GM19397 (cell line): ENCODE measurements around the gene RAB31.

Experiments used
- ATAC-seq: cut with Tn5 transposase; IDR thresholded peaks from one replicate; pipeline ENCODE4 v1.9.1; 2021; ENCODE audit warnings: mild to moderate bottlenecking, moderate library complexity; ENCODE audit not compliant: unreplicated experiment

RAB31 gene

DNA sequence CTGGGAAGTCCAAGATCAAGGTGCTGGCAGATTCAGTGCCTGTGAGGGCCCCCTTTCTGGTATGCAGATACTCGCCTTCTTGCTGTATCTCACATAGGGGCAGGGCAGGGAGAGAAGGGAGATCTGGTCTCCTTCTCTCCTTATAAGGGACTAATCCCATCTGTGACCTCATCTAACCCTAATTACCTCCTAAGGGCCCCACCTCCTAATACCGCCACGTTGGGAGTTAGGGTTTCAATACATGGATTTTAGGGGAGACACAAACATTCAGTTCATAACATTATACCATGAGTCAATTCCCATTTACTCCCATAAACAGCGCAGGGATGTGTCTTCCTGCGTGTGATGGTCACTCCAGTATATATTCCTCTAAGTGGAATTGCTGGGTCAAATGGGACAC, 103.9 kb downstream of the RAB31 start:
- no peak for ATAC-seq

DNA sequence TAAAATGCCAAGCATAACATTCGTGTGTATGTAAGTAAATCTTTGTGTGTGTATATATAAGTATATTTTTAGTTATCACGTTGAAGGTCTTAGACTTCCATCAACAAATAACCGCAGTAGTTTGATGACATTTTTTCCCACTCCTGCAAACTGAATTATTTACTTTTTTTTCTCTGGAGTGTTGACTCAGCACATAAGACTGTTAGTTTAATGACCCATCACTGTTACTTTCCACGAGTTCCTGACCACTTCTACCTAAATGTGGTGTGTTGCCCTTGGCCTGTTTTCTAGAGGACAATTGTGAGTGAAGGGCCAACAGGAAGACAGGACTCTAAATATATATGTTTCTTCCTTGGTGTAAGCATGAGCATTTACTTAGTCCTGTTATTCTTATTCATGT, 106.3 kb downstream of the RAB31 start:
- no peak for ATAC-seq

DNA sequence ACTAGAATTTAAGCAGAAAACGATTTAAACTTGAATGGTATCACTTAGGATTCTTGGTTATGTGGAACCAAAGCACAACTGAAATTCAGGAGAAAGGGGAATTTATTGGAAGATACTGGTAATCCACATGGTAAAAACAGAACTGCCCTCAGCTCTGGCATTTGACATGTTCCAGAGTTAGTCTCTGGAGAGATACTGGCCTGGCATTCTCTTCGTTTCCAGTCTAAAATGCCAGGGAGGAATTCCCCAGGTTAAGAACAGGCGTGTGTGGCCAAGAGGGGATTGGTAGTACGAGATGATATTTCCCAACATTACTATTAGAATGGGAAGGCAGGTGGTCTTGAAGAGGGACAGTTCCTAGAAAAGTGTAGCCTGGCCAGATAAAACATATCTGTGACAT, 109.2 kb downstream of the RAB31 start:
- no peak for ATAC-seq

DNA sequence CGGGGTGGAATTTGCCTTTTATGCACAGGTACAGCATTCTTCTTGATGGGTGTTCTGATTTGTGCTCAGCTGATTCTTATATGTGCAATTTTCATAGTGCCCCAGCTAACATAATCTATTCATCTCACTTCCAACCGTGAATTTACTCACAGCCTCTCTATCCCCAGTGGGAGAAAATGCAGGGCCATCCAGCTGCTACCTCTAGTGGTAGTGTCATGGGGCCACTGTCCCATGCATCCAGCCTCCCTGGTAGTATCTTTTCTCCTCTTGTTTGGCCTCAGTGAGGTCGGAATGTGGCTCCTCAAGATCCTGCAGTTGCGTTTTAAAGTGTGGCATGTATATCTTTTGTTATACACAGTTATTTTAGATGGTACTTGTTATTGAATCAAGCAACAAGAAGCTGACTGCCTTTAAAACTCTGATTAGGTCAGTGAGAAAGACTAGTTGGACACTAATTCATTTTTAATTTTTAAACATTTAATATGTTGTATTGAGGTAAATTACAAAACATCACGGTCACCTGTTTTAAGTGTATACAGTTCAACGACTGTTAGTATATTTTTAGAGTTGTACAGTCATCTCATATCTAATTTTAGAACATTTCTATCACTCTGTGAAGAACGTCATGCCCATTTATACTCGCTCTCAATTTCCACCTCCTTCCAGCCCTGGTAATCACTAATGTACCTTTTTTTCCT, 109.8 kb downstream of the RAB31 start:
- ATAC-seq, result no peak

DNA sequence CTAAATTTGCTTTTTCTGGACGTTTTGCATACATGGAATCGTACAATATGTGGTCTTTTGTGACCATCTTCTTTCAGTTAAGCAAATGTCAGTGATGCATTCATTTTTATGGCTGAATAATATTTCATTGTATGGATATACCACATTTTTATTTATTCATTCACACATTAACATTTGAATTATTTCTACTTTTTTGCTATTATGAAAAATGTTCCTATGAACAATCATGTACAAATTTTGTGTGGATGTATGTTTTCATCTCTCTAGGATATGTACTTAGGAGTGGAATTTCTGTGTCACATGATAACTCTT, 110.3 kb downstream of the RAB31 start:
- ATAC-seq, result no peak

DNA sequence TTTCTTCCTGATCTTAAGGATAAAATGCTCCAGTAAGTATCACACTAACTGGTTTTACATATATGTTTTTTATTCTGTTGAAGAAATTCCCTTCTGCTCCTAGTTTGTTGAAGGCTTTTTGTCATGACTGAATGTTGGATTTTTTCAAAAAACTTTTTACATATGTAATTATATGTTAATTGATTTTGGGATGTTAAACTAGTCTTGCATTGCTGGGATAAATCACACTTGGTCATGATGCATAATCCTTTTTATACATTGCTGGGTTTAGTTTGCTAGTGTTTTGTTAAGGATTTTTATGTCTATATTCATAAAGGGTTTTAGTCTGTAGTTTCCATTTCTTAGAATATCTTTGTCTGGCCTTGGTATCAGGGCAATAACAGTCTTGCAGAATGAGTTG, 112.0 kb downstream of the RAB31 start:
- no peak for ATAC-seq

DNA sequence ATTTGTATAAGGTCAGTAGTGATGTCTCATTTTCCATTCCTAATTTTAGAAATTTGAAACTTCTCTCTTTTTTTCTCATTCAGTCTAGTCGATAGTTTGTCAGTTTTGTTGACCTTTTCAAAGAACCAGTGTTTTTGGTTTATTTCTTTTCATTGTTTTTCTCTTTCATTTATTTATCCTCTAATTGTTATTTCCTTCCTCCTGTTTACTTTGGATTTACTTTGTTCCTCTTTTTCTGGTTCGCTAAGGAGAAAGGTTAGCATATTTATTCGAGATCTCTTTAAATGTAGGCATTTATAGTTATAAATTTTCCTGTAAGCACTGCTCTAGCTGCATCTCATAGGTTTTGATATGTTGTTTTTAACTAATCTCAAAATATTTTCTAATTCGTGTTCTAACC, 112.6 kb downstream of the RAB31 start:
- no peak for ATAC-seq

DNA sequence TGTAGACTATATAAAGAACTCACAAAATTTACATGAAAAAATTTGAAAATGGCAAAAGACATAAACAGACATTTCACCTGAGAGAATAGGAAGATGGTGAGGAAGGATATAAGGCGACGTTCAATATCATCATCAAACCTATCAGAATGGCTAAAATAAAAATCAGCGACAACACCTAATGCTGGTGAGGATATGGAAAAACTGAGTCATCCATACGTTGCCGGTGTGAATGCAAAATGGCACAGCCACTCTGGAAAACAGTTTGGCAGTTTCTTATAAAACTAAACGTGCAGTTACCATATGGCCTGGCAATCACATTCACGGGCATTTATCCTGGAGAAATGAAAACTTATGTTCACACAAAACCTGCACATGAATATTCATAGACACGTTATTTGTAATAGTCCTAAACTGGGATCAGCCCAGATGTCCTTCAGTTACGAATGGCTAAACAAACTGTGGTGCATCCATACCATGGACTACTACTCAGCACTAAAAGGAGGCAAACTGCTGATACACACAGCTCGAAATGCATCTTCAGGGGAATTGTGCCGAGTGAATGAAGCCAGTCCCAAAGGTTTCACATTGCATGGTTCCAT, 114.6 kb downstream of the RAB31 start:
- no peak for ATAC-seq

DNA sequence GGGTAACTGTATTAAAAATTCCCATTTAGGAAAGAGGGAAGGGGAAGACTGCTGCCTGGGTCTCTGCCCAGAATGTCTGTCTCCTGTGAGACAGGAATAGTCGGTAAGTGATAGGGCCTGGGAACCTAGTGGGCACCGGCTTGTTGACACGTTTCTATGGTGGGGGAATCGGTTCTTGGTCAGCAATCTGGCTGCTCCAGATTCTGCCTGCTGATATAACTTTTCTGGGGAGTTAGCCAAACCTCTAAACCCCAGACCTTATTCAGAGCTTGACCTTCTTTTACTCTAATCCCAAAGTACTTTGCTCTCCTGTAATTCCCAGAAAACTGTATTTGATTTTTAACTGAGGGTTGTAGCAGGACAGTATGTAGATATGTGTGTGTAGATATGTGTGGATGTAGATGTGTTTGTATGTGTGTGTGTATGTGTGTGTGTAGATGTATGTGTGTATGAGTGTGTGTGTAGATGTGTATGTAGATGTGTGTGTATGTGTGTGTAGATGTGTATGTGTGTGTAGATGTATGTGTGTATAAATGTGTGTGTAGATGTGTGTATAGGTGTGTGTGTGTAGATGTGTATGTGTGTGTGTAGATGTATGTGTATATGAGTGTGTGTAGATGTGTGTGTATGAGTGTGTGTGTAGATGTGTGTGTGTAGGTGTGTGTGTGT, 115.8 kb downstream of the RAB31 start:
- no peak for ATAC-seq

DNA sequence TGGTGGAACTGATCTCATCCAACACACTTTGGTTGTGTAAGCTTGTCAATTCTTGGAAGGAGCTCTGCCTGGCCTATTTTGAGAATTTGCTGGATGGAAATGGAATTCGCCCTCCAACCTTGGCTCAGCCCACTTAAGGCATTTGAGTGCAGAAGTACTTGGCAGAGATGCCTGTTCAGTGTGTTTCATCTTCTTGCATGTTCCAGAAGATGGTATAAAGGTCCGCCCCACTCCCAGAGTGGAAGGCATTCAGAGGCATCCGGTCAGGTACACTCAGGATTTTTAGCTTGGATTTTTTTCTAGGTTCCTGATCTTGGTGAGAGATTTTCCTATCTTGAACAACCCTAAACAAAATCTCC, 116.4 kb downstream of the RAB31 start:
- no peak for ATAC-seq

DNA sequence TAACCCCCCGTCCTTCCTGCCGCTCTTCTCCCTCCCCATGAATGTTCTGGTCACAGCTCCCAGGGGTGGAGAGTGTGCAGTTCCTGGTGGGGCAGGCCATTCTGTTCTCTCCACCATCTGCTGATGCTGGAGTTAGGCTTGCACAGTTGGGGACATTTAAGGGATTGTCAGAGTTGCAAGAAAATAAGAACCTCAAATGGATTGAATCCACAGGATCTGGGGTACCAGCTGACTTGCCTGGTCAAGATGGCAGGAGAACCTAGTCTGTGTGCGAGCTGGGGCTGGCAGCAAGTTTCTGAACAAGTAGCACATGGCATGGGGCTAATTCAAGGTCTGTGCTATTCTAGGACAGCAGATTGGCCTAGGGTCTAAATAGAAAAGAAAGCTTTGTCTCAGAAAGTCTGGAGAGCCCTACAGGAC, 116.9 kb downstream of the RAB31 start:
- no peak for ATAC-seq

DNA sequence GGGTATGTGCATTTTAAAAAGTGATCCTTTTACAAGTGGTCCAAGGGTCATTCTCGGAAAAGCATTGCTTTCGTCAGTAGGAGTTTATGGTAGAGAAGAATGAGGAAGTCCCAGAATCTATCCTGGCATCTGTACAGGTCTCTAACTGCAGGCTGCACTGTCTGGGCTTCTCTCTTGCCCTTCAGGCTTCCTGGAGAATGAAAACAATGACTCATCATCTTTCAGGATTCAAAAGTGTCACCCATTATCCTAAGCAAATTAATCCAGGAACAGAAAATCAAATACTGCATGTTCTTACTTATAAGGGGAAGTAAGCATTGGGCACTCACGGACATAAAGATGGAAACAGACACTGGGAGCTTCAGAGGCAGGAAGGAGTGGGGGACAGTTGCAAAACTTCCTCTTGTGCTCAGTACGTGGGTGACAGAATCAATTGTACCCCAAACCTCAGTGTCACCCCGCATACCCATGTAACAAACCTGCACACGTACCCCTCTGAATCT, 117.5 kb downstream of the RAB31 start:
- no peak for ATAC-seq

DNA sequence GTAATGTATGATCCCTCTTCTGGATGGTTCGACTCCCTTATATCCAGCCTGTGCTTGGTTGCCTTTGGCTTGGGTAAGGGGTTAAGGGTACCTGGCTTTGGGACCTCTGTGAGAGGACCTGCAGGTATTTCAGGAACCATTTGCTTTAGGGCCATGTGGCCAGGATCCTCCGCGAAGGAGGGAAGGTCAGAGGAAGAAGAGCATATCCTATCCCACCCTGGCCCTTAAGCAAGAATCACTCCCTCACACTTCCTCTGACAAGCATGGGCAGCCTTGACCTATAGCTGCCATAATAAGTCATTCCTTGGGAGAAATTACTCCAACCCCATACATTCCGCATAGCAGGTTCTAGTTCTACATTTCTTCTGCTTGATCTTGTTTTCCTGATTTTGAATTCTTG, 118.6 kb downstream of the RAB31 start:
- ATAC-seq, result no peak

DNA sequence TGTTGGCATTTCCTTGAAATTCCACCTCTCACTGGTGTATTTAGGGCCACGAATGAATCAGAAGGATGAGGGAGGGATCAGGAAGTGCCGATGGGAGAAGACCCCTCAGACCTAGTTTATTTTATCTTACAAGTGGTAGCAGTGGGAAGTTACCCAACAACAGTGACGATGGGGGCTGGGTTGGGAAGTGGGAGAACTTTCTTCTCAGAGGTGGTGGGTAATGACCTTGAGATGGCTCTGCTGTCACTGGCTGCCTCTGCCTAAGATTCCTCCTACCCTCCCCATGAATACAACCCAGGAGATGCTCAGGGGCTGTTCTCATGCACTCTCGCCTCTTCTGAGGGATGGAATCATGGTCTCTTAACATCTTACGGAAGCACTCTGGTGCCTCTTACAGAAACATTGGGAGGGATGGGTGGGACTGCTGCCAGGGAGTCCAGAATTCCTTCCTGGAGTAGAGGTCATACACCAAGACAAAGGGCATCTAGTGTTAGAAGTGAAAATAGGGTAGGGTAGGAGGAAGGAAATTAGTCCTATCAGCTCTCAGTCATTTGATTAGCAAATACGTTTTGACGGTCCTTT, 119.2 kb downstream of the RAB31 start:
- no peak for ATAC-seq

DNA sequence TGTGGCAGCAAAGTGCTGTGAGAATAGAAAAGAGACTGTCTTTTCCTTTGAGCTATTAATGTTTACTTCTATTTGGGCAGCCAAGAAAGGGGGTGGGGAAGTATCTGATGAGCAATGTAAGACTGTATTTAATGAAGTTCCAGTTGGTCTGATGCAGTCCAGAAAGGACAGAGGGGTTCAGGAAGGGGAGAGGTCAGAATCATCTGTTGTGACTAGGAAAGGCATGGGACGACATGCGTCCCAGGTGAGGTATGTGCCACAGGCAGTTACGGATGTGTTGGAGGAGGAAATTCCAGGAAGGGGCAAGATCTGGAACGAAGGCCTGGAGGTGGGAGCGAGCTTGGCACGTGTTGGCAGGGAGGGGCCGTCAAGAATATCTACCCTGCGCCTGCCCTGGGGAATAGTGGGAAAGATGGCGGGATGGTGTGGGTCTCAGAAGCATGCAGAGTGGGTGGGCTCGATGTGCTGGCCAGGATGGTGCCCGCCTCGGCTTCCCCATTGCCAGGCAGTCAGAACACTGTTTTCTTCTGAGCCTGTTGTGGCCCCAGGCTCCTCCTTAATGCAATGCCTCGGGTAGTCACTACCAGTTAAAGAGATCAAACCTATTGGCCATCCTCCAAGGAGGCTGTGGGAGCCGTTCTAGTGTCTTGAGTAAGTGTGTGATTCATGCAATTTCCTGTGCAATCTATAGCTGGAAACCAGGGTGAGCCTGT, 119.8 kb downstream of the RAB31 start:
- no peak for ATAC-seq

DNA sequence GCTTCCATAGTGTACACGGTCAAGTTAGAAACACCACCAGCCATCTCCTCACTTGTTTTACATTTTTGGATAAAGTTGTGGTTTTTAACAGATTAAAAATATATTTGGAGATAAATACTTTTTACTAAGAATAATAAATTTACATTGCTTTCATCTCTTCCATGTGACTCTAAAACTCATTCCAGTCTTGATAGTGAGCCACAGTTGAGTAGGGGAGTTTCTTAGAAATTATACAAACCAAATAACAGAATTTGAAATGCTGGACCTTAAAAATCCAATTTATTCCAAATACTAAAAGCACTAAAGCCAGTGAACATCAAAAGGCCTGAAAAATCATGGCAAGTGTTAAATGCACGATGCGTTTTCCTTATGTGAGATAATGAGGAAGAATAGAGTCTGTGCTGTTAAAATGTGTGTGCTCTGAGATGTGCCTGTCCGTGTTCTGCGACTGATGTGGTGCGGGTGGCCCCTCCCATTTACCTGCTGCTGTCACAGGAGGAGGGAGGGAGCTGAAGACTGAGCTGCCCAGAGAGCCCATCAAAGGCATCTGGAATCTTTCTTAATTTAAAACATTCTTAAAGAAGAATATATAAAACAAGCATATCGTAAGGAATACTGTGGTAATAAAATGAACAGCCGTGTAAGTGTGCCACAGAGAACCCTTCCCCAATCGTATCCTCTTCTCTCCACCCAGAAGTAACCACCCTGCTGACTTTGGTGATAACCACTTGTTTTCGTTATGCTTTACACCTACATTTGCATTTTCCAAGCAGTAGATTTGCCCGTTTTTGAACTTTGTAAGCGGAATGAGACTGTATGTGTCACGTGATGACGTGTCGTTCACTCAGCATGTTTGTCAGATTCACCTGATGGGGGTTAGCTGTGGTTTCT, 120.7 kb downstream of the RAB31 start:
- ATAC-seq, result no peak

DNA sequence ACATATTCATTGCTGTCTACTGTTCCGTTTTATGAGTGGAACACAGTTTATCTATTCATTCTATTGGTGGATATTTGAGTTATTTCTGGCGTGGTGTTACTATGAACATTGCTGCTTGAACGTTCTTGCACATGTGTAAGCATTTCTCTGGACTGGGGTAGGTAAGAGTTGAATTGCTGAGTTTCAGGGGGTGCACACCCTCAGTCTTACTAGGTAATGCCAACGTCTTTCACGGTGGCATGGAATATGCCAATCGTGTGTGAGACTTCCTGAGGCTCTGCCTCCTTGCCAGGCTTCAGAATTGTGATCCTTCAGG, 121.3 kb downstream of the RAB31 start:
- no peak for ATAC-seq

DNA sequence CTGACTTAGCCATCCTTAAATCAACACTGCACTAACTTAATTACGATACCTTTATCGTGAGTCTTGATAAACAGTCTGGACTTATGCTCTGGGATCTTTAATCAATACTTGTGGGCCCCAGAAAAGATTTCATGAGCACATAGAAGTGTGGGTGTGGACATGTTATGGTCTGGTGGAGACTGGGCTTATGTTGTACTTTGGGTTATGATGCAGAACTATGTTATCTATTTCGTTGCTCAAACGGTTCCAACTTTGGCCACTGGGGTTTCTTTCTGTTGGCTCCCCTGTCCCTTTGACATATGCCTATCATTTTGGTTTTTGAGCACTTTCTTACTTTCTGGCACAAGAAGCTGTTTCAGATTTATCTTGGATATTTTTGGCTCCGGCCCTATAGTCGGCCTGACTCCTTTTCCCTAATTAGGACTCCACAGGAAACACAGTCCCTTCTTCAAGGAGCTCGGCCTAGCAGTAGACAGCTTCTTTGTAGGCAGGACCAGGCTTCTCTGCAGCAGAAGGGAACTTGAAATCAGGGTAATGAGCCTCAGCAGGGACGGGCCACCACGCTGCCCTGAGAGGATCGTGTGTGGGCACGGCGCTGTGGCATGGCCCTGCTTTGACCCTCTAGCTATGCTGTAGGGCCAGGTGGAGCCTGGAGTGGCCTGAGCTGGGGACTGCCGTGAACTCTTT, 123.1 kb downstream of the RAB31 start:
- ATAC-seq, result no peak

DNA sequence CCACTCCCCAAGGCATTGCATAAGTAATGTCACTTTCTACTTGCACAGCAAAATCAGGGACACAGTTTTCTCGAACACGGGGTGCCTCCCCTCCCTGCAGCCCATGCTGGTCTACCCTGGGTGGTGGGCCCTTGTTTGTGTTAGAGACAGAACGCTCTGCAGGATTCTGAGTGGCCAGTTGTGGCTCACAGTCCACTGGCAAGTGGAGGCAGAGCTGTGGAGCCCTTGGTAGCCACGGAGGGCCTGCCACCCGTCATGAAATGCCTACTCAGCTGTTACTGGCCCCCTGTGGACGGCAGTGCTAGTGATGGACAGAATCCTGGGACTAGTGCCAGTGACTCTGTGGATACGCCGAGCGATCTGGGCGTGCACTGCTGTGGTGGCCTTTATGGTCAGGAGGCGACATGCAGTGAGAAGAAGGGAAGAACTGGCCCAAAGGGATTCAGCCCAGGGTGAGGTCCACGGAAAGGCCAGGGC, 123.7 kb downstream of the RAB31 start:
- ATAC-seq, result no peak

DNA sequence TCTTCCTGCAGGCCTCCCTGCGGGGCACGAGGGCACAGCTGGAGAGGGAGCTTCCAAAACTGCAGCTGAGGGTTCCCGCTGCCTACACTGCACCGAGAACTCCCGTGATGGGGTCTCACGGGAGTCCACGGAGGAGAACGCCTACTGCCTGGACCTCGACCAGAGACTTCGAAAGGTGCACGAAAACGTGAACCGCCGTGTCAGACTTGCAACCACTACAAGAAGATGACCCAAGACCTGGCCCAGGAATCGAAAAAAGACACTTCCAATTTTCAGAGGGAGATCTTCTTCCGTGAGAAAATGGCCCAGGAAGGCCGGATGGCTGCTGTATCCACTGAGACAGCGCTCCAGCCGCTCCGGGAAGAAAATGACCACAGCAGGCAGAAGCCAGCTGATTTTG, 124.8 kb downstream of the RAB31 start:
- ATAC-seq, result no peak
